GM12872 (cell line): Measurements from ENCODE around the gene RIT2.

Experiments
- CTCF ChIP-seq: IDR thresholded peaks from 3 replicates; pipeline ENCODE4 v1.5.1; 2011; ENCODE audit warnings: low read depth, mild to moderate bottlenecking, low read length, moderate library complexity; ENCODE audit not compliant: insufficient read depth

RIT2 gene

GRCh38 chr18:42771936-42772335 lies 343.5 kb downstream of the RIT2 start:
- no peak for TF ChIP-seq CTCF

GRCh38 chr18:42765302-42765701 lies 350.2 kb downstream of the RIT2 start:
- TF ChIP-seq CTCF, result no peak

- no peak for TF ChIP-seq CTCF
These were observed 355.2 kb downstream of the RIT2 start for GRCh38 chr18:42760290-42760689.

- no peak for TF ChIP-seq CTCF
These were observed 356.6 kb downstream of the RIT2 start for GRCh38 chr18:42758852-42759251.

GRCh38 chr18:42756214-42756613 lies 359.3 kb downstream of the RIT2 start:
- no peak for TF ChIP-seq CTCF

- TF ChIP-seq CTCF, result no peak
These were observed 362.6 kb downstream of the RIT2 start for GRCh38 chr18:42752916-42753315.

- no peak for TF ChIP-seq CTCF
These were observed 368.7 kb downstream of the RIT2 start for GRCh38 chr18:42746794-42747193.

- TF ChIP-seq CTCF, result no peak
These were observed 369.6 kb downstream of the RIT2 start for GRCh38 chr18:42745931-42746330.
